GM19452 (cell line): ENCODE data around the gene ANKRD33.
"Not testable (repeated sequence)": the region's sequence is repeated elsewhere in the genome, so short reads cannot be mapped to it uniquely, and the experiment has no call there.

Experiments
- ATAC-seq: cut with Tn5 transposase; IDR thresholded peaks from one replicate; pipeline ENCODE4 v1.9.1; 2021; ENCODE audit not compliant: unreplicated experiment

ANKRD33 gene

DNA sequence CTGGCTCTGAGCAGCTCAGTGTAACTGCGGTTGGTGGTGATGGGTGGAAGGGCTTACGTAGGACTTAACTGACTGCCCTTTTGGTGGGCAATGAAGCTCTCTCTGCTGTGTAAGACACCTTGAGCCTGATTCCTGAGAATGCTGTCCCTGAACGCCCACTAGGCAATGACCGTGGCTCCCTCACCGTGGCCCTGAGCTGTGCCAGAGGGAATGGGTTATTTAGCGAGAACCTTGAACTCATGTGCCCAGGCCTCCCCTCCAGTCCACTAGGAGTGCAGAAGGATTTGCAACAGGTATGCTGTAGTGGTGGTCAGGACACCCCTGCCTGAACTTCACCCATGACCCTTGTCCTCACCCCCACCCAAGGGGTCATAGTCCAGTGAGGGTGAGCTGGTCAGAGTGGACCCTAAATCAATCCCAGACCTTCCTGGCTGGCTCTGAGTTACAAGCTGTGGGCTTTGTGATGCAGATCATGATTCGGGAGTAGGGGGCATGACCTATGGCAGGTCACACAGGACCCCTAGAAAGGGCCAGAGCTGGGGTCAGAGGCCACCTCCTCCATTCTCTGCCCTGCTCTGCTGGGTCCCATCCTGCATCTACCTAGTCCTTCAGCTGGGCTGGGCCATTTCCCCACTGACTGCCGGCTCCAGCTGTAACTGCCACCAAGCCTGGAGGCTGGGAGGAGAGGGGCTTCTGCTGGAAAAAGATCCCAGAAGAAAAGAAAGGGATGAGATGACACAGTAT, 14.5 kb upstream of the ANKRD33 start:
- ATAC-seq: no peak

DNA sequence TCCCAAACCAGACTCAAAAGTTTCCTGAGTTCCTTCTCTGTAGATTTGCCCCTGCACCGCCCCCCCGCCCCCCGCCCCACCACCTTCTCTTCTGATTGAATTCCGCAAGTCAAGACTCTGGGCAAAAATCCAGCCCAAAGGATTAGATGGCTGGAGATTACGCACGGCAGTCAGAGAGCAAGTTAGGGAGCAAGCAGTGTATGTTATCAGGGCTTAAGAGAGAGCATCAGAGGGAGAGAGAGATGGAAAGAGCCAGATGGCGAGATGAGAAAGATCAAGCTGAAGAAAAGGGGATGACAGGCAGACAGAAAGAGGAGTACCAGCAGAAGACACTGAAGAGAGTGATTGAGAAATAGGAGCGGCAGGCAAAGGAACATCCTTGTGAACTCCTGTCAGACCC, 13.9 kb upstream of the ANKRD33 start:
- ATAC-seq: no peak

DNA sequence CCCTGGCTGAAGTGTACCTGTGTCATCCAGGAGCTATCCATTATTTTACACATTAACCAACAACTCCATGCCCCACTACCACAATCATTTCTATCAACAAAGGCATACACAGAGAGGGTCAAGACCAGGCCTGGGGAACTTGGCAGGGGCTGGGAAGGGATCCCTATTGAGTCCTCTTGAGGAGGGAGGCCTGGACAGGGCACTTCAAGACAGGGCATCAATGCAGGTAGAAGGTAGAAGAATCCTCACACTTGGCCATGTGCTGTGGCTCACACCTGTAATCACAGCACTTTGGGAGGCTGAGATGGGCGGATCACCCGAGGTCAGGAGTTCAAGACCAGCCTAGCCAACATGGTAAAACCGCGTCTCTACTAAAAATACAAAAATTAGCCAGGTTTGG, 13.4 kb upstream of the ANKRD33 start:
- no peak for ATAC-seq

DNA sequence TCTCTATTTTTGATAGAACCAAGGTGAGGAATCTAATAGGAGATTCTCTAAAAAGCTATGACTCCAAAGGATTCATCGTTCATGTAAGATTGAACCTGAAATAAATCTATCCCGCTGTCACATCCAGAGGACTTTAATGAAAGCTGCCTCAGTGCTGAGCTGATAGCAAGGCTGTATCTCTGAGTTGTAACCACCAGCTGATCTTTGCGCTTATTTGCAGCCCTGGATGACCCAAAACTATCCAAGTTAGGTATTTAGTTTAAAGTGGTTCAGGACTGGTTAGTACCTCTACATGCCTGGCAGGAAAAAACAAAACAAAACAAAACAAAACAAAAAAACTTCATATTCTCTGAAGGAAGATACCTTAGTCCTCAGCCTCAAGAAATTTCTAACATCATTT, 8.8 kb upstream of the ANKRD33 start:
- no peak for ATAC-seq

DNA sequence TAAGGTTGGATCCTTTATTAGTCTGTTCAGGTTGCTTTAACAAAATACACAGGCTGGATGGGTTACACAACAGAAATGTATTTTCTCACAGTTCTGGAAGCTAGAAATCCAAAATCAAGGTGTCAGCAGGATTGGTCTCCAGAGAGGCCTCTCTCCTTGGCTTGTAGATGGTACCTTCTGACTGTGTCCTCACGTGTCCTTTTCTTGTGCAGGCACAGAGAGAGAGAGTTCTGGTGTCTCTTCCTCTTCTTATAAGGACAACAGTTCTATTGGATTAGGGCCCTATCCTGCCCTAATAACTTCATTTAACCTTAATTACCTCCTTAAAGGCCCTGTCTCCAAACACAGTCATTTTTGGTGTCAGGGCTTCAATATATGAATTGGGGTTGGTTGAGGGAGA, 4.6 kb upstream of the ANKRD33 start:
- ATAC-seq: no peak

DNA sequence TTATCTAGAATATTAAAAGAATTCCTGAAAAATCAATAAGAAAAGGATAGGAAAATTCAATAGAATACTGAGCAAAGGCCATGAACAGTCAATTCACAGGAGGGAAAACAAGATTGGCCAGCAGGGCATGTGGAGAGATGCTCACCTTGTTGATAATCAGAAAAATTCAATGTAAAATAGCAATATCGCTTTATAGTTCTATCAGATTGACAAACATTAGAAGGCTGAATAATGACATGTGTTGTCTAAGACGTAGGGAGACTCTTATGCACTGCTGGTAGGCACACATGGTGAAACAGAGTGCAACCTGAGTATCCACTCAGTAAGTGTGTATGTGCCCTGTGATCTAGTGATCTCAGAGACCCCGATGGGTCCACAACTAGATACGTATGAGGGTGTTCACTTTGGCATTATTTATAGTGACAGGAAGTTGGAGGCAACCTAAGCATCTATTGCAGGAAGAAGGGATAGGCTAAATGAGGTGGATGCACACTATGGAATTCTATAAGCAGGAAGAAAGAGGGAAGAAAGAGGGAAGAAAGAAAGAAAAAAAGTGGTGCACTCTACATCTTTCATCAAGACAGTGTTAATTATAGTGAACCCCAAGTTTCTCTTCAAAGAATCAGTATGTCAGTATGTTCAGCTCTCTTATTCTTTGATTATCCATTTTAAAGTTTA, 3.8 kb upstream of the ANKRD33 start:
- ATAC-seq: no peak

DNA sequence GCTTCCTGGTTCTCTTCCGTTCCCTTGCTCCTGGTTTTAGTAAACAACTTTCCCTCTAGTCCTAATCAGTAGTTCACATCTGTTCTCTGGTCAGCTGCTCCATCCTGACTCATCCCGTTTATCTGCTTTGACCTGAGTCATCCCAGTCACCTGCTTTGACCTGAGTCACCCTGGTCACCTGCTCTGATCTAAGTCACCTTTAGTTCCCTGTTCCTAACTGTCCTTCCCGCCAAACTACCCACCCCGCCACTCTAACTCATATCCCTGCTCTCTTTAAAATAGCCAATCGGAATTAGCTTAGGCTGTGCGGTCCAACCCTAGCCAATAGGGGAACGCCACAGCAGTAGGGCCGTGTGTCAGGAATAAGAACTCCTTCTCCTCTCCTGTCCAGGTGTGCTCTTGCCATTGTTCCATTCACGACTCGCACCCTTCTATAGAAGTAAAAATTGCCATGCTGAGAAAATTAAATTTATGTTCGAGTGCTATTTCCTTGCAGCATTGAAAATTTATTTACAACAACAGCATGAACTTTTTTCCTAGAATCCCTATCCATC, 3.1 kb upstream of the ANKRD33 start:
- ATAC-seq: no peak

DNA sequence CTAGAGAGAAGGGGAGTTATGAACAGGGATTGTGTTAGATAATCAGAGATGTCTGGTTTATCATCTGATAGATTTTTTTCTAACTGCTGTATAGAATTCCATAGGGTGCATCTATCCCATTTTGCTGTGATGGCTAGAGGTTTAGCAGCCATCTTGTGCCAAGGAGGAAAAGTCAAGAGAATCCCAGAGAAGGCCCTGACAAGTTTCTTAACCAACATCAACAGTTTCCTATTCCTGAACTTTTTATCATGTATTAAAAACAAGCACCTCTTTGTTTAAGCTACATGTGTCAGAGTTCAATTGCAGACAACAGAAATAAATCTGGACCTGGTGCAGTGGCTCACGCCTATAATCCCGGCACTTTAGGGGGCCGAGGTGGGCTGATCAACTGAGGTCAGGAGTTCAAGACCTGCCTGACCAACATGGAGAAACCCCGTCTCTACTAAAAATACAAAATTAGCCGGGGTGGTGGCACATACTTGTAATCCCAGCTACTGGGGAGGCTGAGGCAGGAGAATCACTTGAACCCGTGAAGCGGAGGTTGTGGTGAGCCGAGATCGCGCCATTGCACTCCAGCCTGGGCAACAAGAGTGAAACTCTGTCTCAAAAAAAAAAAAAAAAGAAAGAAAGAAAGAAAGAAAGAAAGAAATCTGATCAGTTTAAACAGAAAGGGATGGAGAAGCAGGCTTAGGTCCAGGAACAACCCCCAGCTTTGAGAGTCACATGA, 2.4 kb upstream of the ANKRD33 start:
- not testable (repeated sequence) for ATAC-seq

DNA sequence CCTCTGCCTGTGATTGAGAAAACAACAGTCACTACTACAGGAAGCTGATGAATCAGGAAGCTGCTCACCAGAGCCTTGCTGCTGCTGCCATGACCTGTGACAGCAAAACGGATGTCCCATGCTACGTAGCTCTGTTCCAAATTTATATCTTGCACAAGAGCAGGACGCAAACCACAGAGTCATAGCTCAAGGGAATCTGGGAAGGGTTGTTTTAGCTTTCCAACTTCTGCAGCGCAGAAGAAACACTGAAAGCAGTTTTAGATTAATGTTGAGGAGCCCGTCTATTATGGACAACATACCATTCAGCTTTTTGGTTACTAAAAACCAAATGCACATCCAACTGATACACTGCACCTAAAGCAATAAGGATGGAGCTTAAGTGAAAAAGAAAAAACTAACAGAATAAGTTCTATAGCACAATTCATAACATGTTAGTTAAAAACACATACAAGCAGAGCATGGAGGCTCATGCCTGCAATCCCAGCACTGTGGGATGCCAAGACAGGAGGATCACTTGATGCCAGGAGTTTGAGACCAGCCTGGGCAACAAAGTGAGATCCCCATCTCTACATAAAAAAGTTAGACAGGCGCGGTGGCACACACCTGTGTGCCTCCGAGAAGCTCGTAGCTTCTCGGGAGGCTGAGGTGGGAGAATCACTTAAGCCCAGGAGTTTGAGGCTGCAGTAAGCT, 1.7 kb upstream of the ANKRD33 start:
- ATAC-seq: no peak

DNA sequence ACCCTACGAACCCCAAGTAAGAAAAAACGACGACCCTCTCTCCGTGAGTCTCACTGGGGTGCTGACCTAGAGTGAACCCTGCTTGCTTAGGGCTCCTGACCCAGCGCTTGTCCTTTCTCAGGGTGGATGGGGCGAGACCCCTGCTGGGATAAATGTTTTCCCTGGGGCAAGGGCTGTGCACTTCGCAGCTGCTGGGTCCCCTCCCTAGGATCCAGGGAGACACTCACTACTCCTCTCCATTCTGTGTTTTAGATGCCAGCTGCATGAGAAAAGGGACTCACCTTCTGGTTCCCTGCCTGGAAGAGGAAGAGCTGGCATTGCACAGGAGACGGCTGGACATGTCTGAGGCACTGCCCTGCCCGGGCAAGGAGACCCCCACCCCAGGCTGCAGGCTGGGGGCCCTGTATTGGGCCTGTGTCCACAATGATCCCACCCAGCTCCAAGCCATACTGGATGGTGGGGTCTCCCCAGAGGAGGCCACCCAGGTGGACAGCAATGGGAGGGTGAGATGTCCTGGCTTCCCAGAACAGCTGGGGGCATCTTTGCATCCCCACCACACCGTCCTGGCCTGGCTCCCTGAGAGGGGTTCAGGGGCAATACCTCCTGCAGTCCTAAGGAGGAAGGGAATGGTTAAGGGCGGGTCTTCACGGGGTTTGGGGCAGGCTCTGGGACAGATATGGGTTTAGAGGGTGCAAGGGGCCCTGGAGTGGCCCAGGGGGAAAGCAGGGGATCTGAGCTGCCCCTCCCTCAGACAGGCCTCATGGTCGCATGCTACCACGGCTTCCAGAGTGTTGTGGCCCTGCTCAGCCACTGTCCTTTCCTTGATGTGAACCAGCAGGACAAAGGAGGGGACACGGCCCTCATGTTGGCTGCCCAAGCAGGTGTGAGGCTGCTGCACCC, 663 bp downstream of the ANKRD33 start:
- ATAC-seq: no peak

DNA sequence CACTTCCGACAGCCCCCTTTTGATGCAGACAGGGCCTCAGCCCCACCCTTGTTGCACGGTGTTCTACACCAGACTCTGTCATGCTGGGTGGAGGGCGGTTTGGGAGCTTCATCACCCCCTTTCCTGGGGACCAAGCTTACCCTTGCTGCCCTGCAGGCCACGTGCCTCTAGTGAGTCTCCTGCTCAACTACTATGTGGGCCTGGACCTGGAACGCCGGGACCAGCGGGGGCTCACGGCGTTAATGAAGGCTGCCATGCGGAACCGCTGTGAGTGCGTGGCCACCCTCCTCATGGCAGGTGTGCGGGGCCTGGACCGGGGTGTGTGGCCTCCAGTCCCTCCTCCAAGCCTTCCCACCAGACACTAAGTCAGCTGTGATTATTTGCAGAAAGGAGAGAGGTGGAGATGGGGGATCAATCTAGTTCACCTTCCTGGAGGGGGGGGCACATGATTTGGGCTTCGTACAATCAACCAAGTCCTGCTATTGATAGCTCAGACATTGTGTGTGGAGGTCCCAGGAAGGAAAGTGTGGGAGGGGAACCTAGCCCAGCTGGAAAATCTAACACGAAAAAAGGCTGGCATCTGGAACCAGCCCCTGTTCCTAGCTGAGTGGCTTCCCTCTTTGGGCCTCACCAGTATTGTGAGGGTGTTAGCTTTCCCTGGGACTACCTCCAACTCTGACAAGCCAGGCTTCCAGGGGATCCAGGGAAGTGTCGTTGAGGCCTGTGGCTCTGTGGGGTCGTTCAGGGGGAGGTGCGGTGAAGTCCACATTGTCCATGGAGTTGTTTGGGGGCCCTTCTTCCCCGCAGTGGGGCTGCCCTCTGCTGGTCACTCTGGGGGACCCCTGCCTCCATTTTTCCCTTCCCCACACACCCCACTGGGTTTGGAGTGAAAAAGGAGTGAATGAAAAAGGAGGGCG, 1.6 kb downstream of the ANKRD33 start:
- ATAC-seq: no peak

DNA sequence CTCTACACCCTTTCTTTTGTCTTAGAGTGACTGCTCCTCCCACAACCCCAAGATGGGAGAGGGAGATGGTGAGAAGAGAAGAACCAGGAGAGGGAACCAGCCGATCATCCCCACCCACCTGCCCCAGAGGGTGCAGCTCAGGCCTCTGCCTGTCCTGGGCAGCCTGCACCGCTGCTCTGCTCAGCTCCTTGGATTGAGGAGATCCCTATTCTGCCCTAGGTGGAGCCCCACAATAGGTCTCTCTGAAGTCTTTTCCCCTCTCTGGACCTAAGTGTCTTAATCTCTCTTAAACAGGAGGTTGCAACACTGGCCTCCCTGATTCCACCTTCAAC, 2.2 kb downstream of the ANKRD33 start:
- no peak for ATAC-seq

DNA sequence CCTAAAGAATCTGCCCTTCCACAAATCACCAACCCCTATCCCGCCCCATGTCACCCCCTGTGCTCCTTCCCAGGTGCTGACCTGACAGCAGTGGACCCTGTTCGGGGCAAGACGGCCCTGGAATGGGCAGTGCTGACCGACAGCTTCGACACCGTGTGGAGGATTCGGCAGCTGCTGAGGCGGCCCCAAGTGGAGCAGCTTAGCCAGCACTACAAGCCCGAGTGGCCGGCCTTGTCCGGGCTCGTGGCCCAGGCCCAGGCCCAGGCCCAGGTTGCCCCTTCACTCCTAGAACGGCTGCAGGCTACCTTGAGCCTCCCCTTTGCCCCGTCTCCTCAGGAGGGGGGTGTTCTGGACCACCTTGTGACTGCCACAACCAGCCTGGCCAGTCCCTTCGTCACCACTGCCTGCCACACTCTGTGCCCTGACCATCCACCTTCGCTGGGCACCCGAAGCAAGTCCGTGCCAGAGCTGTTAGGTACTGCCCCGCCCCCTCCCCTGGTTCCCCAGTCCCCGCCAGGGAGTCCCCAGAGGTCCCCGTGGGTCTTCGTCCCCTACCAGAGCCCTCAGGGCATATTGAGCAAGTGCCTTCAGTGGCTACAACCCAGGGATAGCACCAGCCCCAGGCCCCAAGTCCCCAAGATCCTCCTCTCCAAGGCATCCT, 2.7 kb downstream of the ANKRD33 start:
- no peak for ATAC-seq

DNA sequence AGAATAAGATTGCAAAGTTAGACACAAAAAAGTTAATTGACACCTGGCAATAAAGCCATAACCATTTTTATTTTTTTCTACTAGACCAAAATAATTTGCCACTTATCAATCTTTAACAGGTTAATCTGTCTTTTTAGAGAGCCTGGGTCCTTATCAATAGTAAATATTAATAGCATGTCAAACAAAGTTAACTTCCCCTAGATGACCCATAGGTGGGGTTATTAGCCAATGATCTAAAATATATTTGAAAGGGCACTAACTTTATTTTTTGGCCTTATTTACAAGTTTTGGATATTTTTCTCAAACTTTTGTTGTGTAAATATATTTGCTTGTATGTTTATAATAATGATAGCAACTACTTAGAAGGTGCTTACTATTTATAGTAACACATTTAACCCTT, 3.9 kb downstream of the ANKRD33 start:
- ATAC-seq: no peak

DNA sequence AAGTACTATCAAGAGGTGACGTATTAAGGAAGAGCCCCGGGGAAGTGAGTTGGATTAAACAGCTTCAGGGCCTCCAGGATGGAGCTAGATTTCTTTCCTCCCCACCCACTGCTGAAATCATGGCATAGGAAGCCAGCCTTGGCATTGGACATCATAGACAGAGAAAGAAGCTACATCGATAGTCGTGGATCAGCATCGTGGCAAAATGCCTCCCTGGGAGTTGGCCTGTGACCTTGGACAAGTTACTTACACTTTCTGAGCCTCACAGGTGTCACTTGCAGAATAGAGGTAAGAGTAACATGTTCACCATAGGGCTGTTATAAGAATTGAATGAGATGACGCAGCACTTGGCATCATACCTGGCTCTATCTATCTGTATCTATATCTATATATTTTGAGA, 5.9 kb downstream of the ANKRD33 start:
- no peak for ATAC-seq

DNA sequence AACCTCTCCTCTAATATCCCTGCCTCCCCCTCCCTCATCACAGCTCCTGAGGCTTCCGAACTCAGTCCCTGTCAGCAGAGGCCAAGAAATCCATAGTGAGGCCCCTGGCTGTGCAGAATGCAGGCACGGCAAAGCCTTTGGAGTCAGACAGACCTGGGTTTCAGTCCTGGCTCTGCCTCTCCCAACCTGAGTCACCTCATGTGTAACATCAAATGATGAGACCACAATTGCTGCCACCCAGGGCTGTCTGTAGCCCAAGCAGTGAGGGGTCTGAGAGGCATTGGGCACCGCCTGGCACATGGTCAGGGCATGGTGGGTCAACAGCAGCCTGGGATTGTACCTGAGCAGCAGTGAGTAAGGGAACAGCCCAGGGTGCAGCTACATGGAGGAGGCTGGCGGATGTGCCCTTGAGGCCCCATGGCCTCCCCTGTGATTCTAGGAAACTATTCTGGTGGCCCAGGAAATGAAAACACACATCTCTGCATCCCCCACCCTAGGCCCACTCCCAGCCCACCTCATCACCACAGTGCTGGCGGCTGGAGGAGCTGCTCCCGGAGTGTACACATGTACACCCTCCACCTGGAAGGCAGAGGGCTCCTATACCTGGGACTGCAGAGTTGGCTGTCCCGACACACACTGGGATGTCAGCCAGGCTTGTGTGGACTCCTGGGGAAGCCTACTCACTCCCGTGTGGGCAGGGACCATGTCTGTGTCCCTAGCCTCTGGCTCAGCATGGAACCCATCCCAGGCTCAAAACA, 7.7 kb downstream of the ANKRD33 start:
- ATAC-seq: no peak

DNA sequence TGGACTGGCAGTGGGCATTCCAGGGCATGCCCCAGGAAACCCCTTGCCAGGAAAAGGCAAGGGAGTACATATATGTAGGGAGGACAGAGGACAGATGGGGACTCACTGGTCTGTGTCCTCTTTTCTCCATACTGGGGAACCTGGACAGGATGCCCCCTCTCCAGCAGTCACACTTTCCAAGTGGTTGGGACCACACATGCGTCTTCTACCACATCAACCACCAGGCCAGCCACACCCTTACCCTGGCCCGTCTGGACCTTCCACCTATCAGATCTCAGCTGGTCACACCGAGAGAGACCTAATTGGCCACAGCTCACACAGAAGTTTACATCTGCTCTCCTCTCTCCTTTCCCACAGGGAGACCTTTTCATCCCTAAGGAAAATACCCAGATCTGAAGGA, 8.3 kb downstream of the ANKRD33 start:
- ATAC-seq: no peak

DNA sequence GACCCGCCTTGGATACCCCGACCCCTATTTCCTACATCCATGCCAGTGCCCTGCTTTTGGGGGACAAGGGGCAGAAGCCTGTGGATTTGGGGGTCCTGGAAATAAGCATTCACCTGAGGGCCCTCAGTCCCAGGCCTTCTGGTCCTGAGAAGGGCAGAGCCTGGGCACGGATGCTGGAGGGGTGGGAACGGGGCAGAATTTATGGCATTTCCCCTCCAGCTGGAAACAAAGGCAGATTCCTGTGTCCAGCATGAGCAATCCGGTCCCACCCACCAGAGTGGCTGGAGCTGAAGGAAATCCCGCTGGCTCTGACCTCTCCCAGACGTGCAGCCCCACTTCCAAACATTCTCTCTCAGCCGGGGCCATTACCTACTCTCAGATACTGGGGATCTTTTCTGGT, 9.3 kb downstream of the ANKRD33 start:
- no peak for ATAC-seq
